ENCODE results near the gene FBXO40.
"Not testable (repeated sequence)": the region's sequence is repeated elsewhere in the genome, so short reads cannot be mapped to it uniquely, and the experiment has no call there.

DNA sequence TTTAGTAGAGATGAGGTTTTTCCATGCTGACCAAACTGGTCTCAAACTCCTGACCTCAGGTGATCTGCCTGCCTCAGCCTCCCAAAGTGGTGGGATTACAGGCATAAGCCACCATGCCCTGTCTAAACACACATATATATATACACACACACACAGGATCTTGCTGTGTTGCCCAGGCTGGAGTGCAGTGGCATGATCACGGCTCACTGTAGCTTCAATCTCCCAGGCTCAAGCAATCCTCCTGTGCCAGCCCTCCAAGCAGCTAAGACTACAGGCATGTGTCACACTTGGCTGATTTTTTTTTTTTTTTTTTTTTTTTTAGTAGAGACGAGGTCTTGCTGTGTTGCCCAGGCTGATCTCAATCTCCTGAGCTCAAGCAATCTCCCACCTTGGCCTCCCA lies 6.7 kb downstream of the FBXO40 start:
- TF ChIP-seq, protein P1, sequence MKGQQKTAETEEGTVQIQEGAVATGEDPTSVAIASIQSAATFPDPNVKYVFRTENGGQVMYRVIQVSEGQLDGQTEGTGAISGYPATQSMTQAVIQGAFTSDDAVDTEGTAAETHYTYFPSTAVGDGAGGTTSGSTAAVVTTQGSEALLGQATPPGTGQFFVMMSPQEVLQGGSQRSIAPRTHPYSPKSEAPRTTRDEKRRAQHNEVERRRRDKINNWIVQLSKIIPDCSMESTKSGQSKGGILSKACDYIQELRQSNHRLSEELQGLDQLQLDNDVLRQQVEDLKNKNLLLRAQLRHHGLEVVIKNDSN (CRISPR knock-in tag; IDR thresholded peaks at IDR 0.05): not testable (repeated sequence)
- not testable (repeated sequence) for TF ChIP-seq RUNX1 (IDR thresholded peaks at IDR 0.05; ENCODE audit: low read depth); SMARCB1 (IDR thresholded peaks at IDR 0.05; ENCODE audit: insufficient read length, low read depth); ERF (CRISPR knock-in tag; IDR thresholded peaks at IDR 0.05); EGR1 (conservative IDR thresholded peaks at IDR 0.05)
- TF ChIP-seq, protein P2, sequence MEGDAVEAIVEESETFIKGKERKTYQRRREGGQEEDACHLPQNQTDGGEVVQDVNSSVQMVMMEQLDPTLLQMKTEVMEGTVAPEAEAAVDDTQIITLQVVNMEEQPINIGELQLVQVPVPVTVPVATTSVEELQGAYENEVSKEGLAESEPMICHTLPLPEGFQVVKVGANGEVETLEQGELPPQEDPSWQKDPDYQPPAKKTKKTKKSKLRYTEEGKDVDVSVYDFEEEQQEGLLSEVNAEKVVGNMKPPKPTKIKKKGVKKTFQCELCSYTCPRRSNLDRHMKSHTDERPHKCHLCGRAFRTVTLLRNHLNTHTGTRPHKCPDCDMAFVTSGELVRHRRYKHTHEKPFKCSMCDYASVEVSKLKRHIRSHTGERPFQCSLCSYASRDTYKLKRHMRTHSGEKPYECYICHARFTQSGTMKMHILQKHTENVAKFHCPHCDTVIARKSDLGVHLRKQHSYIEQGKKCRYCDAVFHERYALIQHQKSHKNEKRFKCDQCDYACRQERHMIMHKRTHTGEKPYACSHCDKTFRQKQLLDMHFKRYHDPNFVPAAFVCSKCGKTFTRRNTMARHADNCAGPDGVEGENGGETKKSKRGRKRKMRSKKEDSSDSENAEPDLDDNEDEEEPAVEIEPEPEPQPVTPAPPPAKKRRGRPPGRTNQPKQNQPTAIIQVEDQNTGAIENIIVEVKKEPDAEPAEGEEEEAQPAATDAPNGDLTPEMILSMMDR (IDR thresholded peaks at IDR 0.05 in 2 of 3, conservative IDR thresholded peaks at IDR 0.05 in 1 of 3; ENCODE audit: insufficient read depth in 2 of 3, low read depth in 1 of 3, low read length in 3 of 3): not testable (repeated sequence)
- TF ChIP-seq, protein P3, sequence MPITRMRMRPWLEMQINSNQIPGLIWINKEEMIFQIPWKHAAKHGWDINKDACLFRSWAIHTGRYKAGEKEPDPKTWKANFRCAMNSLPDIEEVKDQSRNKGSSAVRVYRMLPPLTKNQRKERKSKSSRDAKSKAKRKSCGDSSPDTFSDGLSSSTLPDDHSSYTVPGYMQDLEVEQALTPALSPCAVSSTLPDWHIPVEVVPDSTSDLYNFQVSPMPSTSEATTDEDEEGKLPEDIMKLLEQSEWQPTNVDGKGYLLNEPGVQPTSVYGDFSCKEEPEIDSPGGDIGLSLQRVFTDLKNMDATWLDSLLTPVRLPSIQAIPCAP (CRISPR knock-in tag; IDR thresholded peaks at IDR 0.05; ENCODE audit: borderline replicate concordance): not testable (repeated sequence)
- TF ChIP-seq, protein P4, sequence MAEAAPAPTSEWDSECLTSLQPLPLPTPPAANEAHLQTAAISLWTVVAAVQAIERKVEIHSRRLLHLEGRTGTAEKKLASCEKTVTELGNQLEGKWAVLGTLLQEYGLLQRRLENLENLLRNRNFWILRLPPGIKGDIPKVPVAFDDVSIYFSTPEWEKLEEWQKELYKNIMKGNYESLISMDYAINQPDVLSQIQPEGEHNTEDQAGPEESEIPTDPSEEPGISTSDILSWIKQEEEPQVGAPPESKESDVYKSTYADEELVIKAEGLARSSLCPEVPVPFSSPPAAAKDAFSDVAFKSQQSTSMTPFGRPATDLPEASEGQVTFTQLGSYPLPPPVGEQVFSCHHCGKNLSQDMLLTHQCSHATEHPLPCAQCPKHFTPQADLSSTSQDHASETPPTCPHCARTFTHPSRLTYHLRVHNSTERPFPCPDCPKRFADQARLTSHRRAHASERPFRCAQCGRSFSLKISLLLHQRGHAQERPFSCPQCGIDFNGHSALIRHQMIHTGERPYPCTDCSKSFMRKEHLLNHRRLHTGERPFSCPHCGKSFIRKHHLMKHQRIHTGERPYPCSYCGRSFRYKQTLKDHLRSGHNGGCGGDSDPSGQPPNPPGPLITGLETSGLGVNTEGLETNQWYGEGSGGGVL (CRISPR knock-in tag; IDR thresholded peaks at IDR 0.05): not testable (repeated sequence)
- TF ChIP-seq, protein P5, sequence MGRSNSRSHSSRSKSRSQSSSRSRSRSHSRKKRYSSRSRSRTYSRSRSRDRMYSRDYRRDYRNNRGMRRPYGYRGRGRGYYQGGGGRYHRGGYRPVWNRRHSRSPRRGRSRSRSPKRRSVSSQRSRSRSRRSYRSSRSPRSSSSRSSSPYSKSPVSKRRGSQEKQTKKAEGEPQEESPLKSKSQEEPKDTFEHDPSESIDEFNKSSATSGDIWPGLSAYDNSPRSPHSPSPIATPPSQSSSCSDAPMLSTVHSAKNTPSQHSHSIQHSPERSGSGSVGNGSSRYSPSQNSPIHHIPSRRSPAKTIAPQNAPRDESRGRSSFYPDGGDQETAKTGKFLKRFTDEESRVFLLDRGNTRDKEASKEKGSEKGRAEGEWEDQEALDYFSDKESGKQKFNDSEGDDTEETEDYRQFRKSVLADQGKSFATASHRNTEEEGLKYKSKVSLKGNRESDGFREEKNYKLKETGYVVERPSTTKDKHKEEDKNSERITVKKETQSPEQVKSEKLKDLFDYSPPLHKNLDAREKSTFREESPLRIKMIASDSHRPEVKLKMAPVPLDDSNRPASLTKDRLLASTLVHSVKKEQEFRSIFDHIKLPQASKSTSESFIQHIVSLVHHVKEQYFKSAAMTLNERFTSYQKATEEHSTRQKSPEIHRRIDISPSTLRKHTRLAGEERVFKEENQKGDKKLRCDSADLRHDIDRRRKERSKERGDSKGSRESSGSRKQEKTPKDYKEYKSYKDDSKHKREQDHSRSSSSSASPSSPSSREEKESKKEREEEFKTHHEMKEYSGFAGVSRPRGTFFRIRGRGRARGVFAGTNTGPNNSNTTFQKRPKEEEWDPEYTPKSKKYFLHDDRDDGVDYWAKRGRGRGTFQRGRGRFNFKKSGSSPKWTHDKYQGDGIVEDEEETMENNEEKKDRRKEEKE (IDR thresholded peaks at IDR 0.05; ENCODE audit: borderline replicate concordance in 1 of 2, control insufficient read depth in 1 of 2, low read depth in 2 of 2, low read length in 1 of 2): not testable (repeated sequence)
- TF ChIP-seq, protein P6, sequence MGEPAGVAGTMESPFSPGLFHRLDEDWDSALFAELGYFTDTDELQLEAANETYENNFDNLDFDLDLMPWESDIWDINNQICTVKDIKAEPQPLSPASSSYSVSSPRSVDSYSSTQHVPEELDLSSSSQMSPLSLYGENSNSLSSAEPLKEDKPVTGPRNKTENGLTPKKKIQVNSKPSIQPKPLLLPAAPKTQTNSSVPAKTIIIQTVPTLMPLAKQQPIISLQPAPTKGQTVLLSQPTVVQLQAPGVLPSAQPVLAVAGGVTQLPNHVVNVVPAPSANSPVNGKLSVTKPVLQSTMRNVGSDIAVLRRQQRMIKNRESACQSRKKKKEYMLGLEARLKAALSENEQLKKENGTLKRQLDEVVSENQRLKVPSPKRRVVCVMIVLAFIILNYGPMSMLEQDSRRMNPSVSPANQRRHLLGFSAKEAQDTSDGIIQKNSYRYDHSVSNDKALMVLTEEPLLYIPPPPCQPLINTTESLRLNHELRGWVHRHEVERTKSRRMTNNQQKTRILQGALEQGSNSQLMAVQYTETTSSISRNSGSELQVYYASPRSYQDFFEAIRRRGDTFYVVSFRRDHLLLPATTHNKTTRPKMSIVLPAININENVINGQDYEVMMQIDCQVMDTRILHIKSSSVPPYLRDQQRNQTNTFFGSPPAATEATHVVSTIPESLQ (CRISPR knock-in tag; IDR thresholded peaks at IDR 0.05): not testable (repeated sequence)
- TF ChIP-seq, protein P7, sequence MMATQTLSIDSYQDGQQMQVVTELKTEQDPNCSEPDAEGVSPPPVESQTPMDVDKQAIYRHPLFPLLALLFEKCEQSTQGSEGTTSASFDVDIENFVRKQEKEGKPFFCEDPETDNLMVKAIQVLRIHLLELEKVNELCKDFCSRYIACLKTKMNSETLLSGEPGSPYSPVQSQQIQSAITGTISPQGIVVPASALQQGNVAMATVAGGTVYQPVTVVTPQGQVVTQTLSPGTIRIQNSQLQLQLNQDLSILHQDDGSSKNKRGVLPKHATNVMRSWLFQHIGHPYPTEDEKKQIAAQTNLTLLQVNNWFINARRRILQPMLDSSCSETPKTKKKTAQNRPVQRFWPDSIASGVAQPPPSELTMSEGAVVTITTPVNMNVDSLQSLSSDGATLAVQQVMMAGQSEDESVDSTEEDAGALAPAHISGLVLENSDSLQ (IDR thresholded peaks at IDR 0.05): not testable (repeated sequence)
- TF ChIP-seq, protein P8, sequence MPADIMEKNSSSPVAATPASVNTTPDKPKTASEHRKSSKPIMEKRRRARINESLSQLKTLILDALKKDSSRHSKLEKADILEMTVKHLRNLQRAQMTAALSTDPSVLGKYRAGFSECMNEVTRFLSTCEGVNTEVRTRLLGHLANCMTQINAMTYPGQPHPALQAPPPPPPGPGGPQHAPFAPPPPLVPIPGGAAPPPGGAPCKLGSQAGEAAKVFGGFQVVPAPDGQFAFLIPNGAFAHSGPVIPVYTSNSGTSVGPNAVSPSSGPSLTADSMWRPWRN (IDR thresholded peaks at IDR 0.05; ENCODE audit: low read depth): not testable (repeated sequence)
